DOHH2 (cell line): ENCODE data around the gene SLC2A11.

Experiments
- CTCF ChIP-seq: fragments of 200-600 bp; sonication (generic); IDR thresholded peaks from one replicate; pipeline ENCODE4 v1.5.1; 2014; ENCODE audit warnings: antibody characterized with exemption, mild to moderate bottlenecking, low read depth, low read length; ENCODE audit not compliant: poor library complexity, severe bottlenecking
- EZH2phosphoT487 ChIP-seq: fragments of 200-600 bp; sonication (generic); IDR thresholded peaks from 2 replicates; pipeline ENCODE4 v1.6.1; 2017; ENCODE audit warnings: borderline replicate concordance, mild to moderate bottlenecking, antibody characterized with exemption, low read length, moderate library complexity, mixed read lengths

DNA sequence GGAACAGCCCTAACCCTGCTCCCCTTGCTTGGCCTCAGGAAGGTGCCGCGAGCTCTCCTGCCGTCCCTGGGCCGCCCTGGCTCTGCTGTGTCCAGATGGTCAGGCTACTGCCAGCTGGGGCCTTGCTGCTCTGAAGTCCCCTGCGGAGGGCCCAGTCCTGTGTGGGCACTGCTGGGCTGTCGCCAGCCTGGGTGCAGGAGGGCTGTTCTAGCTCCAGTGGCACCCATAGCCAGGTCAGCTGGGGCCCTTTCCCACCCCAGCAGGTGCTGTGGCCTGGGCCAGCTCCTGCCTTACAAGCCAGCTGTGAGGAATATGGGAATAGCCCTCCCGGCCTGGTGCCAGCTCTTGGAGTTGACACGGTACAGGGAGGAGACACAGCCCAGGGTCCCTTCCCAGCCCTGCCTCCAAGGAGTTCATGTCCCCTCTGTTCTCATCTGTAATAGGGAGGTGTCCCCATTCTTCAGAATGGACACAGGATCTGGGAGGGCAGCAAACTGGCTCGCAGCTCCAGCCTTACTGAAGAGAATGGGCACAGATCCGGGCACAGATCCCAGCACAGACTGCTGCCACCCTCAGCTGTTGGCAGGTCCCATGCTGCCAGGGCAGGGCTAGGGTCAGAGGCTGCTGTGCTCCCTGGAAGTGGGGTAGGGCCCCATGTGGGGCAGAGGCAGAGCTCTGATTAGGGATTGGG lies 22.7 kb upstream of the SLC2A11 start:
- TF ChIP-seq CTCF (no peak), EZH2phosphoT487 (no peak)
